Stimulated activated CD8-positive, alpha-beta memory T cell treated with anti-CD3 and anti-CD28 coated beads, Interleukin-12 subunit alpha, Interleukin-12 subunit beta, amount 100 ng/mL, for 4 hours (primary cell): Measurements from ENCODE around the gene PSMG2.

Experiments
- DNase-seq: peaks from one replicate; pipeline ENCODE4 v3.0.0-alpha.2; 2020; ENCODE audit warnings: low read depth

Gene PSMG2

GRCh38 chr18:12766986-12767433, 64.2 kb downstream of the PSMG2 start:
- DNase-seq: no peak

GRCh38 chr18:12767580-12768155, 64.8 kb downstream of the PSMG2 start:
- no peak for DNase-seq

- no peak for DNase-seq
Observed at GRCh38 chr18:12768625-12769024, 65.8 kb downstream of the PSMG2 start.

DNA sequence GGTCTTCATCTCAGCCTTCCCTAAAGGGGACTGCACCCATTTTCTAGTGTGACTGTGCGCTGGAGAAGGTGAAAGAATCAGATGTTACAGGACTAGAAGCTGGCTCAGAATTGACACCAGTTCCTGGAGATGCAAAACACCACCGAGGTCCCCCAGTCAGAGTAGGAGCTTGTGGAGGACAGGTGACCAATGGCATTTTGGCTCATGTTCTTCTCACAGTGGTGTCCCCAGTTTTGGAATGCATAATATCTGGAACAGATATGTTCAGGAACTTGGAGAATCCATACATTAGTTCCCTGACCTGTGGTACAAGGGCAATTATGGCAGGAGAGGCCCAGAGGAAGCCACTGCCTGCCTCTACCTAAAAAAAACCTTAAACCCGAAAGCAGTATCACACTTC, 66.3 kb downstream of the PSMG2 start:
- DNase-seq: no peak

GRCh38 chr18:12769644-12770440, 67.0 kb downstream of the PSMG2 start:
- no peak for DNase-seq

- no peak for DNase-seq
Observed at GRCh38 chr18:12770469-12771219, 67.8 kb downstream of the PSMG2 start.

- DNase-seq: no peak
Observed at GRCh38 chr18:12772111-12772510, 69.3 kb downstream of the PSMG2 start.

GRCh38 chr18:12773369-12773768, 70.5 kb downstream of the PSMG2 start:
- no peak for DNase-seq

DNA sequence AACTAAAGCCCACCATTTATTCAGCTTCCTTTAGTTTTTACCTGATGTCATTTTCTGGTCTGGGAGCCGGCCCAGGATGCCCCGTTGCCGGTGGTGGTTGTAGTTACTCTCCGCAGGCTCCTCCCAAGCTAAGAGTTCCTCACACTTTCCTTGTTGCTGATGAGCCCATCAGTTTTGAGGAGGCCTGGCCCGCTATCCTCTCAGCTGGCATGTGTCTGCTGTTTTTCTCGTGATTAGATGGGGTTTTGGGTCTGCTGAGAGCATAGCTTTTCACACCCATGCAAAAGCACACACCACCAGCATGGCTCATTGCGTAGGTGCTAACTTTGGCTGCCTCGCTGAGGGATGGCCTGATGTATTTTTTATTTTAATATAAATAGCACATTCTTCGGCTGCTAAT, 72.1 kb downstream of the PSMG2 start:
- DNase-seq: no peak
